Parathyroid adenoma (tissue), 2 donors: ENCODE data around the gene NPAS2.

Experiments used
- H2AFZ ChIP-seq: fragments of 300-600 bp; sonication (generic); one replicate; pipeline ENCODE4 v1.7.0; 2017; ENCODE audit warnings: antibody characterized with exemption, mild to moderate bottlenecking
- H3K27ac ChIP-seq: fragments of 300-600 bp; sonication (generic); one replicate; pipeline ENCODE4 v1.7.0; 2017
- H3K27me3 ChIP-seq: fragments of 300-600 bp; sonication (generic); one replicate; pipeline ENCODE4 v1.7.0; 2017; ENCODE audit warnings: low read length; ENCODE audit not compliant: control insufficient read depth, insufficient read depth
- H3K36me3 ChIP-seq: fragments of 300-600 bp; sonication (generic); one replicate; pipeline ENCODE4 v1.7.0; 2017; ENCODE audit warnings: low read length; ENCODE audit not compliant: control insufficient read depth, insufficient read depth
- H3K4me1 ChIP-seq: fragments of 300-600 bp; sonication (generic); one replicate; pipeline ENCODE4 v1.7.0; 2017; ENCODE audit warnings: control low read depth
- H3K4me2 ChIP-seq: fragments of 300-600 bp; sonication (generic); one replicate; pipeline ENCODE4 v1.7.0; 2017; ENCODE audit warnings: low read length
- H3K4me3 ChIP-seq: fragments of 300-600 bp; sonication (generic); one replicate; pipeline ENCODE4 v1.7.0; 2017; ENCODE audit warnings: low read depth, low read length
- H3K79me2 ChIP-seq: fragments of 300-600 bp; sonication (generic); one replicate; pipeline ENCODE4 v1.7.0; 2017; ENCODE audit warnings: control low read depth
- H3K9ac ChIP-seq: fragments of 300-600 bp; sonication (generic); one replicate; pipeline ENCODE4 v1.7.0; 2017; ENCODE audit warnings: mild to moderate bottlenecking
- H3K9me3 ChIP-seq: fragments of 300-600 bp; sonication (generic); one replicate; pipeline ENCODE4 v1.7.0; 2017; ENCODE audit warnings: low read length; ENCODE audit not compliant: control insufficient read depth
- CTCF ChIP-seq: fragments of 300-600 bp; sonication (generic); IDR thresholded peaks from one replicate; pipeline ENCODE4 v1.7.0; 2017; ENCODE audit warnings: antibody characterized with exemption, mild to moderate bottlenecking
- donor health status: primary hyperparathyroidism.

NPAS2 gene

GRCh38 chr2:100903534-100904258, 83.8 kb downstream of the NPAS2 start:
- H3K4me3 ChIP-seq, result no peak overlapping the region
- no peaks in the 10 kb centered on the region for H3K4me1 ChIP-seq
- H3K4me2 ChIP-seq, result no peak overlapping the region
- no peaks in the 10 kb centered on the region for H3K9me3 ChIP-seq
- no peak overlapping the region for H3K27ac ChIP-seq
- no peak for TF ChIP-seq CTCF
- no peak overlapping the region for H3K9ac ChIP-seq
- no peaks in the 10 kb centered on the region for H3K36me3 ChIP-seq
- no peaks in the 10 kb centered on the region for H3K27me3 ChIP-seq
- no peaks in the 10 kb centered on the region for H3K79me2 ChIP-seq
- H2AFZ ChIP-seq, result no peak overlapping the region

- no peaks in the 10 kb centered on the region for H3K27me3 ChIP-seq
- no peaks in the 10 kb centered on the region for H3K9me3 ChIP-seq
- no peaks in the 10 kb centered on the region for H3K79me2 ChIP-seq
- no peak overlapping the region for H3K9ac ChIP-seq
- no peaks in the 10 kb centered on the region for H3K4me1 ChIP-seq
- no peak for TF ChIP-seq CTCF
- no peak overlapping the region for H3K4me3 ChIP-seq
- no peak overlapping the region for H3K4me2 ChIP-seq
- no peaks in the 10 kb centered on the region for H3K36me3 ChIP-seq
- H3K27ac ChIP-seq, result no peak overlapping the region
- no peak overlapping the region for H2AFZ ChIP-seq
These were observed 85.3 kb downstream of the NPAS2 start for GRCh38 chr2:100905132-100905805.

GRCh38 chr2:100906131-100906530, 86.2 kb downstream of the NPAS2 start:
- no peaks in the 10 kb centered on the region for H3K79me2 ChIP-seq
- no peaks in the 10 kb centered on the region for H3K4me1 ChIP-seq
- no peak overlapping the region for H2AFZ ChIP-seq
- H3K27me3 ChIP-seq, result no peaks in the 10 kb centered on the region
- no peak overlapping the region for H3K4me2 ChIP-seq
- H3K27ac ChIP-seq, result no peak overlapping the region
- H3K36me3 ChIP-seq, result no peaks in the 10 kb centered on the region
- no peaks in the 10 kb centered on the region for H3K9me3 ChIP-seq
- no peak overlapping the region for H3K4me3 ChIP-seq
- no peak overlapping the region for H3K9ac ChIP-seq
- no peak for TF ChIP-seq CTCF

- Histone ChIP-seq H3K4me2 (no peak overlapping the region), H3K4me3 (no peak overlapping the region), H3K36me3 (no peaks in the 10 kb centered on the region), H3K79me2 (no peaks in the 10 kb centered on the region), H3K27ac (no peak overlapping the region), H3K4me1 (no peaks in the 10 kb centered on the region), H3K27me3 (no peaks in the 10 kb centered on the region), H3K9ac (no peak overlapping the region), H3K9me3 (no peaks in the 10 kb centered on the region), H2AFZ (no peak overlapping the region)
- no peak for TF ChIP-seq CTCF
These were observed 86.7 kb downstream of the NPAS2 start for GRCh38 chr2:100906679-100907078.

GRCh38 chr2:100907832-100908231, 87.9 kb downstream of the NPAS2 start:
- H3K79me2 ChIP-seq, result no peaks in the 10 kb centered on the region
- no peak for TF ChIP-seq CTCF

More at GRCh38 chr2:100907832-100908231, 87.9 kb downstream of the NPAS2 start:
- Histone ChIP-seq H3K4me2 (no peak overlapping the region), H3K9ac (no peak overlapping the region), H3K4me1 (no peaks in the 10 kb centered on the region), H2AFZ (no peak overlapping the region), H3K27ac (no peak overlapping the region), H3K27me3 (no peaks in the 10 kb centered on the region), H3K9me3 (no peaks in the 10 kb centered on the region), H3K36me3 (no peaks in the 10 kb centered on the region), H3K4me3 (no peak overlapping the region)
